ENCODE data around the gene FBXL15. TPM values are rescaled to one million over a fixed set of nuclear protein-coding genes. Genes with fewer than 3 reads are reported as not detected.
A peak's percentile ranks its signal among the peaks of the same experiment; 100 is the strongest.

Gene FBXL15
- total and polyA plus RNA-seq, 9 of the 15 experiments (the other 6 are each of a cell fraction or from before 2014, with no cell fraction given): 0.08 to 25.9 (median 3.5) TPM

GRCh38 chr10:102420714-102421506 lies at the start of gene FBXL15 (continued):
- TF ChIP-seq ZNF512 (tag; IDR thresholded peaks at IDR 0.05): no peak
- TF ChIP-seq ZNF436 (CRISPR knock-in tag; IDR thresholded peaks at IDR 0.05): no peak
- TF ChIP-seq CCAR2 (IDR thresholded peaks at IDR 0.05; ENCODE audit: low read depth, low read length): no peak
- TF ChIP-seq KDM2B (CRISPR knock-in tag; IDR thresholded peaks at IDR 0.05): no peak
- TF ChIP-seq TCF3 (CRISPR knock-in tag; IDR thresholded peaks at IDR 0.05): no peak
- no peak for TF ChIP-seq ZBTB5 (IDR thresholded peaks at IDR 0.05)
- peak; percentile 72 for TF ChIP-seq POLR2G (IDR thresholded peaks at IDR 0.05; ENCODE audit: low read depth, low read length)
- no peak for TF ChIP-seq SETDB1 (IDR thresholded peaks at IDR 0.05; ENCODE audit: low read length)
- no peak for TF ChIP-seq ETV6 (IDR thresholded peaks at IDR 0.05; ENCODE audit: borderline replicate concordance in 1 of 2, low read depth in 2 of 2, low read length in 1 of 2)
- TF ChIP-seq ETV6 (CRISPR knock-in tag; IDR thresholded peaks at IDR 0.05; ENCODE audit: borderline replicate concordance): no peak
- TF ChIP-seq ZNF764 (CRISPR knock-in tag; IDR thresholded peaks at IDR 0.05; ENCODE audit: low read depth): no peak
- TF ChIP-seq CBX5 (IDR thresholded peaks at IDR 0.05; ENCODE audit: borderline replicate concordance, low read depth): no peak
- no peak for TF ChIP-seq XRCC3 (IDR thresholded peaks at IDR 0.05)
- TF ChIP-seq ZFP36 (IDR thresholded peaks at IDR 0.05; ENCODE audit: low read depth, low read length, partially characterized antibody): no peak
- no peak for TF ChIP-seq HMBOX1 (IDR thresholded peaks at IDR 0.05)
- no peak for TF ChIP-seq ZNF165 (CRISPR knock-in tag; IDR thresholded peaks at IDR 0.05; ENCODE audit: borderline replicate concordance)
- no peak for TF ChIP-seq CC2D1A (IDR thresholded peaks at IDR 0.05)
- peak; percentile 51 for TF ChIP-seq E2F8 (IDR thresholded peaks at IDR 0.05; ENCODE audit: low read depth, partially characterized antibody)
- peak; percentile 76 for TF ChIP-seq SIN3B (IDR thresholded peaks at IDR 0.05; ENCODE audit: low read depth)
- no peak for TF ChIP-seq NR3C1 (CRISPR knock-in tag; IDR thresholded peaks at IDR 0.05)
- no peak for TF ChIP-seq ZNF174 (CRISPR knock-in tag; IDR thresholded peaks at IDR 0.05)
